Keratinocyte (primary cell): ENCODE results near the gene NECTIN1. TPM values are rescaled to one million over a fixed set of nuclear protein-coding genes. Genes with fewer than 3 reads are reported as not detected.

Source experiments
- DNase-seq: peaks from one replicate; pipeline ENCODE4 v3.0.0-alpha.2; 2011; ENCODE audit warnings: low read depth, missing footprints, low spot score
- FAIRE-seq: peaks from 2 replicates; lab custom pipeline; 2011; peaks lifted over from hg19 to GRCh38; lab: Jason Lieb, UNC
- H2AFZ ChIP-seq: 2 replicates; pipeline ENCODE4 v1.6.0; 2012; ENCODE audit warnings: low read length, control low read depth, inconsistent platforms; ENCODE audit not compliant: control insufficient read depth
- H3K27ac ChIP-seq: 2 replicates; pipeline ENCODE4 v1.5.1; 2011; ENCODE audit warnings: low read length; ENCODE audit not compliant: control insufficient read depth, insufficient read depth
- H3K27me3 ChIP-seq: 3 replicates; pipeline ENCODE4 v1.6.0; 2011; ENCODE audit warnings: low read length; ENCODE audit not compliant: control insufficient read depth, insufficient read depth; ENCODE audit errors: extremely low read depth
- H3K36me3 ChIP-seq, 2 experiments: 2 replicates in 1 of 2; 3 replicates in 1 of 2; pipeline ENCODE4 v1.5.1; 2011; ENCODE audit warnings: low read length in 2 of 2, mild to moderate bottlenecking in 1 of 2; ENCODE audit not compliant: control insufficient read depth in 2 of 2, insufficient read depth in 2 of 2; ENCODE audit errors: extremely low read depth in 1 of 2
- H3K4me1 ChIP-seq: 3 replicates; pipeline ENCODE4 v1.5.1; 2011; ENCODE audit warnings: low read length; ENCODE audit not compliant: control insufficient read depth, insufficient read depth; ENCODE audit errors: extremely low read depth
- H3K4me2 ChIP-seq: 3 replicates; pipeline ENCODE4 v1.6.0; 2011; ENCODE audit warnings: low read depth, low read length; ENCODE audit not compliant: control insufficient read depth, insufficient read depth; ENCODE audit errors: extremely low read depth
- H3K4me3 ChIP-seq, 3 experiments: fragments of 200-600 bp in 1 of 3; sonication (generic) in 1 of 3; 2 replicates in 2 of 3; 3 replicates in 1 of 3; pipeline ENCODE4 v1.5.1; 2011 to 2016; ENCODE audit warnings: low read length in 3 of 3, mild to moderate bottlenecking in 3 of 3, control low read depth in 2 of 3, inconsistent platforms in 1 of 3, low read depth in 1 of 3, mixed read lengths in 1 of 3, mixed run types in 1 of 3, moderate library complexity in 1 of 3; ENCODE audit not compliant: control insufficient read depth in 2 of 3, insufficient read depth in 2 of 3; ENCODE audit errors: extremely low read depth in 1 of 3
- H3K79me2 ChIP-seq: 2 replicates; pipeline ENCODE4 v1.6.0; 2012; ENCODE audit warnings: low read length; ENCODE audit not compliant: control insufficient read depth, insufficient read depth
- H3K9ac ChIP-seq: 3 replicates; pipeline ENCODE4 v1.6.0; 2011; ENCODE audit warnings: low read length; ENCODE audit not compliant: control insufficient read depth, insufficient read depth; ENCODE audit errors: extremely low read depth
- H3K9me1 ChIP-seq: 3 replicates; pipeline ENCODE4 v1.6.0; 2011; ENCODE audit warnings: low read length; ENCODE audit not compliant: control insufficient read depth, insufficient read depth; ENCODE audit errors: extremely low read depth
- H3K9me3 ChIP-seq: 2 replicates; pipeline ENCODE4 v1.5.1; 2012; ENCODE audit warnings: low read depth, low read length; ENCODE audit not compliant: control insufficient read depth
- H4K20me1 ChIP-seq: 3 replicates; pipeline ENCODE4 v1.6.0; 2011; ENCODE audit warnings: low read length; ENCODE audit not compliant: control insufficient read depth, insufficient read depth; ENCODE audit errors: extremely low read depth
- CTCF ChIP-seq, 3 experiments: IDR thresholded peaks in 1 of 3; conservative IDR thresholded peaks in 1 of 3; optimal IDR thresholded peaks in 1 of 3; 2 replicates in 2 of 3; 3 replicates in 1 of 3; pipeline versions ENCODE3 to v1.5.1; 2011; ENCODE audit warnings: low read length in 3 of 3, mild to moderate bottlenecking in 3 of 3, moderate library complexity in 2 of 3, control low read depth in 1 of 3, inconsistent platforms in 1 of 3; ENCODE audit not compliant: insufficient read depth in 2 of 3; ENCODE audit errors: extremely low read depth in 1 of 3
- EZH2 ChIP-seq: IDR thresholded peaks from one replicate; pipeline ENCODE4 v1.6.1; 2012; ENCODE audit warnings: inconsistent platforms, mild to moderate bottlenecking, low read length, moderate library complexity
- dilution Hi-C: fragments of 300-500 bp; cut with MboI; formaldehyde crosslinking; loops from one replicate; pipeline ENCODE4 v1.7.0; 2020; ENCODE audit warnings: low sequenced_read_pairs; ENCODE audit not compliant: extremely low pct_ligation_motif_present
- polyA plus RNA-seq, 5 experiments: library from polyadenylated mRNA; depleted of rRNA in 3 of 5; stranded (reverse) in 3 of 5; stranded (forward) in 1 of 5; unstranded in 1 of 5; fragments of >200 nt; gene quantifications; 1 replicate in 1 of 5; 2 replicates in 3 of 5; 3 replicates in 1 of 5; pipeline versions ENCODE4 v1.2.1 to v1.2.3, GENCODE V29; 2011 to 2012; ENCODE audit warnings: missing spikeins in 2 of 5, low read depth in 1 of 5, low replicate concordance in 1 of 5

Gene NECTIN1
- polyA plus RNA-seq, 1 donor (not counting 4 experiments of a cell fraction or from before 2014, with no cell fraction given), result 37.5 TPM

- Histone ChIP-seq H3K27me3 (no peaks in the 10 kb centered on the region), H3K4me3 (no peak overlapping the region), H3K9me3 (no peaks in the 10 kb centered on the region), H3K79me2 (peaks cover 86% of the 10 kb centered on the region), H3K9ac (no peak overlapping the region), H3K4me2 (no peak overlapping the region), H3K9me1 (no peaks in the 10 kb centered on the region), H3K36me3 (peaks cover 5 to 19% of the 10 kb centered on the region in 2 experiments), H3K4me1 (peaks cover 20% of the 10 kb centered on the region), H4K20me1 (peaks cover 15% of the 10 kb centered on the region), H2AFZ (no peak overlapping the region), H3K27ac (no peak overlapping the region)
- no peak for TF ChIP-seq EZH2
- TF ChIP-seq CTCF (optimal IDR thresholded peaks at IDR 0.05 in 1 of 3, IDR thresholded peaks at IDR 0.05 in 1 of 3, conservative IDR thresholded peaks at IDR 0.05 in 1 of 3; ENCODE audit: extremely low read depth in 1 of 3, insufficient read depth in 2 of 3, low read length in 3 of 3), result no peak
- dilution Hi-C loops, result no loop called here
- no peak for FAIRE-seq
- DNase-seq, result no peak
Measured at GRCh38 chr11:119706029-119706428, 23.0 kb downstream of the NECTIN1 start.

- DNase-seq (no peak), FAIRE-seq (no peak)
- H3K27ac ChIP-seq, result no peak overlapping the region
- no peak overlapping the region for H3K4me3 ChIP-seq
- dilution Hi-C loops, result no loop called here
- H2AFZ ChIP-seq, result no peak overlapping the region
- H3K36me3 ChIP-seq, result peaks cover 5 to 14% of the 10 kb centered on the region in 2 experiments
- no peak overlapping the region for H3K4me2 ChIP-seq
- no peaks in the 10 kb centered on the region for H3K9me3 ChIP-seq
- no peak overlapping the region for H3K9ac ChIP-seq
- H3K9me1 ChIP-seq, result no peaks in the 10 kb centered on the region
- H4K20me1 ChIP-seq, result peaks cover 12% of the 10 kb centered on the region
- peaks cover 87% of the 10 kb centered on the region for H3K79me2 ChIP-seq
- TF ChIP-seq EZH2 (no peak), CTCF (optimal IDR thresholded peaks at IDR 0.05 in 1 of 3, IDR thresholded peaks at IDR 0.05 in 1 of 3, conservative IDR thresholded peaks at IDR 0.05 in 1 of 3; ENCODE audit: extremely low read depth in 1 of 3, insufficient read depth in 2 of 3, low read length in 3 of 3) (no peak)
- H3K27me3 ChIP-seq, result no peaks in the 10 kb centered on the region
- H3K4me1 ChIP-seq, result peaks cover 26% of the 10 kb centered on the region
Measured at GRCh38 chr11:119705362-119705761, 23.6 kb downstream of the NECTIN1 start.
